RWPE2 (cell line): ENCODE measurements around the gene CAPN9.

Experiments used
- ATAC-seq: fragments of 200-7000 bp; cut with Tn5 transposase; 3 replicates; pipeline ENCODE4 v1.9.1; 2021; ENCODE audit warnings: low read depth
- DNase-seq: peaks from one replicate; pipeline ENCODE4 v3.0.0-alpha.2; 2020; ENCODE audit warnings: low spot score
- H3K27ac ChIP-seq: fragments of 450-650 bp; 2 replicates; pipeline ENCODE4 v1.5.1; 2017; ENCODE audit warnings: mild to moderate bottlenecking; ENCODE audit not compliant: poor library complexity, severe bottlenecking
- H3K27me3 ChIP-seq: fragments of 250-450 bp; sonication (Bioruptor Pico); 2 replicates; pipeline ENCODE4 v1.5.1; 2021; ENCODE audit warnings: mild to moderate bottlenecking, moderate library complexity; ENCODE audit not compliant: insufficient read depth, poor library complexity, severe bottlenecking
- H3K36me3 ChIP-seq: fragments of 250-450 bp; sonication (Bioruptor Pico); 2 replicates; pipeline ENCODE4 v1.5.1; 2020; ENCODE audit warnings: low read depth, mild to moderate bottlenecking, moderate library complexity
- H3K4me1 ChIP-seq: fragments of 250-450 bp; sonication (Bioruptor Pico); 2 replicates; pipeline ENCODE4 v1.5.1; 2021; ENCODE audit warnings: mild to moderate bottlenecking, moderate library complexity; ENCODE audit not compliant: insufficient read depth, poor library complexity, severe bottlenecking
- H3K4me3 ChIP-seq: fragments of 250-450 bp; sonication (Bioruptor Pico); 2 replicates; pipeline ENCODE4 v1.5.1; 2021; ENCODE audit warnings: mild to moderate bottlenecking, moderate library complexity; ENCODE audit not compliant: severe bottlenecking
- H3K9me3 ChIP-seq: fragments of 250-450 bp; sonication (Bioruptor Pico); 2 replicates; pipeline ENCODE4 v1.5.1; 2021; ENCODE audit warnings: mild to moderate bottlenecking, moderate library complexity; ENCODE audit not compliant: severe bottlenecking
- CTCF ChIP-seq: fragments of 450-650 bp; IDR thresholded peaks from one replicate; pipeline ENCODE4 v1.5.1; 2017; ENCODE audit warnings: mild to moderate bottlenecking, moderate library complexity; ENCODE audit not compliant: poor library complexity, severe bottlenecking

CAPN9 gene

GRCh38 chr1:230822092-230822581, 74.9 kb downstream of the CAPN9 start:
- Histone ChIP-seq H3K4me1 (no peaks in the 10 kb centered on the region), H3K27me3 (no peaks in the 10 kb centered on the region), H3K36me3 (no peaks in the 10 kb centered on the region), H3K4me3 (no peak overlapping the region), H3K9me3 (no peaks in the 10 kb centered on the region), H3K27ac (no peak overlapping the region)
- DNase-seq = no peak
- TF ChIP-seq CTCF = no peak
- no peak for ATAC-seq

GRCh38 chr1:230823426-230823825, 76.2 kb downstream of the CAPN9 start:
- TF ChIP-seq CTCF = no peak
- no peak overlapping the region for H3K4me3 ChIP-seq
- no peaks in the 10 kb centered on the region for H3K27me3 ChIP-seq
- no peaks in the 10 kb centered on the region for H3K4me1 ChIP-seq
- H3K9me3 ChIP-seq = no peaks in the 10 kb centered on the region
- no peak for ATAC-seq
- DNase-seq = no peak
- H3K36me3 ChIP-seq = no peaks in the 10 kb centered on the region
- H3K27ac ChIP-seq = no peak overlapping the region

- H3K27me3 ChIP-seq = no peaks in the 10 kb centered on the region
- no peaks in the 10 kb centered on the region for H3K36me3 ChIP-seq
- TF ChIP-seq CTCF = no peak
- H3K27ac ChIP-seq = no peak overlapping the region
- no peaks in the 10 kb centered on the region for H3K9me3 ChIP-seq
- H3K4me3 ChIP-seq = no peak overlapping the region
- DNase-seq (no peak), ATAC-seq (no peak)
- H3K4me1 ChIP-seq = no peaks in the 10 kb centered on the region
These were observed 76.8 kb downstream of the CAPN9 start for GRCh38 chr1:230823931-230824381.

GRCh38 chr1:230824551-230824918, 77.3 kb downstream of the CAPN9 start:
- Histone ChIP-seq H3K4me3 (no peak overlapping the region), H3K27me3 (no peaks in the 10 kb centered on the region), H3K9me3 (no peaks in the 10 kb centered on the region), H3K4me1 (no peaks in the 10 kb centered on the region), H3K36me3 (no peaks in the 10 kb centered on the region), H3K27ac (no peak overlapping the region)
- no peak for TF ChIP-seq CTCF
- ATAC-seq = no peak
- no peak for DNase-seq

GRCh38 chr1:230824919-230825721, 77.9 kb downstream of the CAPN9 start:
- DNase-seq = no peak
- no peaks in the 10 kb centered on the region for H3K36me3 ChIP-seq
- H3K4me1 ChIP-seq = no peaks in the 10 kb centered on the region
- no peak overlapping the region for H3K4me3 ChIP-seq
- no peak for TF ChIP-seq CTCF
- H3K9me3 ChIP-seq = no peaks in the 10 kb centered on the region
- no peaks in the 10 kb centered on the region for H3K27me3 ChIP-seq
- H3K27ac ChIP-seq = no peak overlapping the region
- ATAC-seq = peak; percentile 68
